SU-DHL-6 (cell line): ENCODE data around the gene ANKLE1.

ENCODE experiments used
- EZH2phosphoT487 ChIP-seq: fragments of 200-600 bp; sonication (generic), shearing (Covaris generic); conservative IDR thresholded peaks from 2 replicates; pipeline ENCODE4 v1.6.1; 2018; ENCODE audit warnings: mild to moderate bottlenecking, antibody characterized with exemption, low read length, moderate library complexity, mixed read lengths
- TF ChIP-seq, protein P1 (sequence below): fragments of 200-600 bp; sonication (generic); IDR thresholded peaks from one replicate; pipeline ENCODE4 v1.5.1; 2017; ENCODE audit warnings: antibody characterized with exemption, mild to moderate bottlenecking, low read length, moderate library complexity; ENCODE audit not compliant: insufficient read depth, poor library complexity, severe bottlenecking

GRCh38 chr19:17304386-17305215 lies 22.9 kb downstream of the ANKLE1 start:
- TF ChIP-seq, protein P1, sequence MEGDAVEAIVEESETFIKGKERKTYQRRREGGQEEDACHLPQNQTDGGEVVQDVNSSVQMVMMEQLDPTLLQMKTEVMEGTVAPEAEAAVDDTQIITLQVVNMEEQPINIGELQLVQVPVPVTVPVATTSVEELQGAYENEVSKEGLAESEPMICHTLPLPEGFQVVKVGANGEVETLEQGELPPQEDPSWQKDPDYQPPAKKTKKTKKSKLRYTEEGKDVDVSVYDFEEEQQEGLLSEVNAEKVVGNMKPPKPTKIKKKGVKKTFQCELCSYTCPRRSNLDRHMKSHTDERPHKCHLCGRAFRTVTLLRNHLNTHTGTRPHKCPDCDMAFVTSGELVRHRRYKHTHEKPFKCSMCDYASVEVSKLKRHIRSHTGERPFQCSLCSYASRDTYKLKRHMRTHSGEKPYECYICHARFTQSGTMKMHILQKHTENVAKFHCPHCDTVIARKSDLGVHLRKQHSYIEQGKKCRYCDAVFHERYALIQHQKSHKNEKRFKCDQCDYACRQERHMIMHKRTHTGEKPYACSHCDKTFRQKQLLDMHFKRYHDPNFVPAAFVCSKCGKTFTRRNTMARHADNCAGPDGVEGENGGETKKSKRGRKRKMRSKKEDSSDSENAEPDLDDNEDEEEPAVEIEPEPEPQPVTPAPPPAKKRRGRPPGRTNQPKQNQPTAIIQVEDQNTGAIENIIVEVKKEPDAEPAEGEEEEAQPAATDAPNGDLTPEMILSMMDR, result no peak
- no peak for TF ChIP-seq EZH2phosphoT487
